Liver (tissue), 3 donors: ENCODE results near the gene CDH4.

Experiments
- CTCF ChIP-seq: fragments of 150-350 bp; IDR thresholded peaks from 2 replicates; pipeline ENCODE4 v1.5.1; 2017; ENCODE audit warnings: improper control_type of control experiment, low read depth, low read length; ENCODE audit not compliant: missing input control
- RAD21 ChIP-seq, 2 donors: IDR thresholded peaks; 2 replicates each; pipeline ENCODE4 v1.6.1; 2016; ENCODE audit warnings: antibody characterized with exemption in 2 of 2, mild to moderate bottlenecking in 2 of 2
- donor health status: healthy.
- donor health status: healthy.

- TF ChIP-seq CTCF (no peak), RAD21 (IDR thresholded peaks at IDR 0.05) (no peak)
Measured at GRCh38 chr20:61475729-61476128, 223.7 kb downstream of the CDH4 start.
